CD14-positive monocyte (primary cell): ENCODE results near the gene RHBDL1. TPM values are rescaled to one million over a fixed set of nuclear protein-coding genes. Genes with fewer than 3 reads are reported as not detected.

ENCODE experiments used
- DNase-seq, 3 donors: peaks; one replicate each; pipeline ENCODE4 v3.0.0-alpha.2; 2011 to 2022
- H2AFZ ChIP-seq: 2 replicates; pipeline ENCODE4 v1.6.0; 2012; ENCODE audit warnings: mild to moderate bottlenecking, low read depth, low read length, inconsistent platforms; ENCODE audit not compliant: insufficient read depth, poor library complexity, severe bottlenecking
- H3K27ac ChIP-seq, 2 donors: 1 replicate in 1 of 2; 2 replicates in 1 of 2; pipeline ENCODE4 v1.5.1; 2012 to 2013; ENCODE audit warnings: low read length in 2 of 2, control low read depth in 1 of 2, inconsistent platforms in 1 of 2, low read depth in 1 of 2, mild to moderate bottlenecking in 1 of 2
- H3K27me3 ChIP-seq, 2 donors: one replicate each; pipeline versions ENCODE4 v1.6.0 to v1.6.1; 2011 to 2013; ENCODE audit warnings: low read length in 2 of 2; ENCODE audit not compliant: control insufficient read depth in 2 of 2, insufficient read depth in 2 of 2
- H3K36me3 ChIP-seq, 2 donors: replicated peaks in 1 of 2; 1 replicate in 1 of 2; 2 replicates in 1 of 2; pipeline versions ENCODE4 v1.5.1 to v1.6.1; 2012 to 2013; ENCODE audit warnings: low read length in 2 of 2, control low read depth in 1 of 2, inconsistent platforms in 1 of 2, mild to moderate bottlenecking in 1 of 2; ENCODE audit not compliant: insufficient read depth in 2 of 2, control insufficient read depth in 1 of 2
- H3K4me1 ChIP-seq, 2 donors: 1 replicate in 1 of 2; 2 replicates in 1 of 2; pipeline versions ENCODE4 v1.5.1 to v1.6.1; 2012 to 2013; ENCODE audit warnings: low read length in 2 of 2, control low read depth in 1 of 2, inconsistent platforms in 1 of 2, mild to moderate bottlenecking in 1 of 2, moderate library complexity in 1 of 2; ENCODE audit not compliant: insufficient read depth in 2 of 2, control insufficient read depth in 1 of 2
- H3K4me2 ChIP-seq: replicated peaks from 2 replicates; pipeline ENCODE3; 2012; ENCODE audit warnings: low read length, moderate library complexity, mild to moderate bottlenecking; ENCODE audit not compliant: poor library complexity, severe bottlenecking; ENCODE audit errors: extremely low read depth
- H3K4me3 ChIP-seq, 3 experiments: fragments of 200-600 bp in 1 of 3; sonication (generic) in 1 of 3; replicated peaks in 1 of 3; 1 replicate in 2 of 3; 2 replicates in 1 of 3; pipeline ENCODE4 v1.5.1; 2011 to 2013; ENCODE audit warnings: low read length in 3 of 3, mild to moderate bottlenecking in 3 of 3, control low read depth in 2 of 3, low read depth in 2 of 3, inconsistent platforms in 1 of 3, moderate library complexity in 1 of 3
- H3K79me2 ChIP-seq: 2 replicates; pipeline ENCODE4 v1.6.0; 2012; ENCODE audit warnings: mild to moderate bottlenecking, control low read depth, inconsistent platforms, low read length, moderate library complexity; ENCODE audit not compliant: insufficient read depth
- H3K9ac ChIP-seq: 2 replicates; pipeline ENCODE4 v1.6.0; 2017; ENCODE audit warnings: low read length, mild to moderate bottlenecking; ENCODE audit not compliant: insufficient read depth, poor library complexity, severe bottlenecking
- H3K9me3 ChIP-seq, 2 donors: replicated peaks in 1 of 2; 1 replicate in 1 of 2; 2 replicates in 1 of 2; pipeline versions ENCODE4 v1.5.1 to v1.6.1; 2012 to 2013; ENCODE audit warnings: low read length in 2 of 2, control low read depth in 1 of 2; ENCODE audit not compliant: control insufficient read depth in 1 of 2, insufficient read depth in 1 of 2
- H4K20me1 ChIP-seq: 2 replicates; pipeline ENCODE4 v1.6.0; 2012; ENCODE audit warnings: mild to moderate bottlenecking, low read length, control low read depth, moderate library complexity; ENCODE audit not compliant: insufficient read depth
- H3K27ac Mint-ChIP-seq, 7 donors: one replicate each; pipeline ENCODE4 v1.8.0; 2020; ENCODE audit warnings: mild to moderate bottlenecking in 7 of 7, mixed read lengths in 7 of 7, moderate library complexity in 6 of 7, inconsistent platforms in 2 of 7
- H3K27me3 Mint-ChIP-seq, 3 donors: one replicate each; pipeline ENCODE4 v1.8.0; 2021 to 2022; ENCODE audit warnings: low read depth in 3 of 3, mild to moderate bottlenecking in 3 of 3, mixed read lengths in 3 of 3, moderate library complexity in 3 of 3, inconsistent platforms in 1 of 3
- H3K36me3 Mint-ChIP-seq, 2 donors: one replicate each; pipeline ENCODE4 v1.8.0; 2020; ENCODE audit warnings: mixed read lengths in 2 of 2, inconsistent platforms in 1 of 2, mild to moderate bottlenecking in 1 of 2
- H3K4me1 Mint-ChIP-seq: one replicate; pipeline ENCODE4 v1.8.0; 2020; ENCODE audit warnings: mild to moderate bottlenecking, mixed read lengths
- H3K4me3 Mint-ChIP-seq, 2 donors: one replicate each; pipeline ENCODE4 v1.8.0; 2020; ENCODE audit warnings: mild to moderate bottlenecking in 2 of 2, mixed read lengths in 2 of 2, moderate library complexity in 1 of 2
- H3K9me3 Mint-ChIP-seq, 7 donors: one replicate each; pipeline ENCODE4 v1.8.0; 2020 to 2022; ENCODE audit warnings: mixed read lengths in 7 of 7, mild to moderate bottlenecking in 6 of 7, moderate library complexity in 6 of 7, inconsistent platforms in 2 of 7
- WGBS: methylation state at CpG from one replicate; pipeline ENCODE4 v1.1.5; 2013; ENCODE audit warnings: missing lambda C conversion rate; ENCODE audit not compliant: insufficient coverage; 5-methylcytosine and 5-hydroxymethylcytosine counted together
- intact Hi-C, 2 donors: fragments of 100-400 bp; cut with micrococcal nuclease; formaldehyde crosslinking; loops; one replicate each; pipeline versions ENCODE4 v1.15.0 to v1.15.1; 2023
- polyA plus RNA-seq, 3 donors: library from polyadenylated mRNA; depleted of rRNA in 1 of 3; unstranded in 2 of 3; stranded (reverse) in 1 of 3; fragments of 300-500 nt in 2 of 3; fragments of >200 nt in 1 of 3; fragmentation: Illumina TruSeq in 2 of 3; gene quantifications; 1 replicate in 2 of 3; 2 replicates in 1 of 3; pipeline ENCODE4 v1.2.3, GENCODE V29; 2012 to 2021
- TF ChIP-seq, protein P1 (sequence below): fragments of 200-600 bp; IDR thresholded peaks from one replicate; pipeline ENCODE4 v1.8.0; 2022; ENCODE audit warnings: antibody characterized with exemption, mild to moderate bottlenecking

Gene RHBDL1
- polyA plus RNA-seq, 3 donors, result 1.3 TPM; not detected in 2

DNA sequence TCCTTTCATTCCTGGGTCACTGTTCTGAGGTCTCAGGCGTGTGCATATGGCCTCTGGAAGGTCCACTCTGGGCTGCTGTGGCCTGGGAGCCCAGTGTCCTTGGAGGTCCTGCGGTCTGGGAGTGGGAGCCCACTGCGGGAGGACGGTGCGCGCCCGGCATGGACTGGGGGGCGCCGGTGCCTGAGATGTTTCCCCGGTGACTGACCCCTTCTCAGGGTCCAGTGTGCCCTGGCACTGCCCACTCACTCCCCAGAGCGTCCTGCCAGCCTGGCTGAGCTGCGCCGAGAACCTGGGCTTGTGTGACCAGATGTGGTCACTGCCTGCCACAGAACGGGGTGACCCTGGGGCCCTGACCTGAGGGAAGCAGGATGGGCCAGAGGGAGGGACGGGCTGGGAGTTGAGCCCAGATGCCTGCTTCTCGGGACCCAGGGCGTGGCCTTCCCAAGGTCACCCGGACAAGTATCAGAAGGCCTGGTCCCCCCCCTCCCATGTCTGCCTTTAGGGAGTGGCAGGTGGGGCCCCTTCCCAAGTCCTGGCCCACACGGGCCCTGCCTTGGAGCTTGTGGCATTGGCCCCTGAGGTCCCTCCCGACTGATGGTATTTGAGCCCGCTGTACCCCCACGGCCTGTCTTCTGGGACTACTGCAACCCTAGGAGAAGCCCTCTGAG, 1.1 kb upstream of the RHBDL1 start:
- TF ChIP-seq, protein P1, sequence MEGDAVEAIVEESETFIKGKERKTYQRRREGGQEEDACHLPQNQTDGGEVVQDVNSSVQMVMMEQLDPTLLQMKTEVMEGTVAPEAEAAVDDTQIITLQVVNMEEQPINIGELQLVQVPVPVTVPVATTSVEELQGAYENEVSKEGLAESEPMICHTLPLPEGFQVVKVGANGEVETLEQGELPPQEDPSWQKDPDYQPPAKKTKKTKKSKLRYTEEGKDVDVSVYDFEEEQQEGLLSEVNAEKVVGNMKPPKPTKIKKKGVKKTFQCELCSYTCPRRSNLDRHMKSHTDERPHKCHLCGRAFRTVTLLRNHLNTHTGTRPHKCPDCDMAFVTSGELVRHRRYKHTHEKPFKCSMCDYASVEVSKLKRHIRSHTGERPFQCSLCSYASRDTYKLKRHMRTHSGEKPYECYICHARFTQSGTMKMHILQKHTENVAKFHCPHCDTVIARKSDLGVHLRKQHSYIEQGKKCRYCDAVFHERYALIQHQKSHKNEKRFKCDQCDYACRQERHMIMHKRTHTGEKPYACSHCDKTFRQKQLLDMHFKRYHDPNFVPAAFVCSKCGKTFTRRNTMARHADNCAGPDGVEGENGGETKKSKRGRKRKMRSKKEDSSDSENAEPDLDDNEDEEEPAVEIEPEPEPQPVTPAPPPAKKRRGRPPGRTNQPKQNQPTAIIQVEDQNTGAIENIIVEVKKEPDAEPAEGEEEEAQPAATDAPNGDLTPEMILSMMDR, result no peak
- Histone ChIP-seq H3K36me3 (peaks cover 46 to 49% of the 10 kb centered on the region in 2 donors), H4K20me1 (peaks cover 51% of the 10 kb centered on the region), H3K4me3 (no peak overlapping the region), H3K9me3 (no peaks in the 10 kb centered on the region), H2AFZ (no peak overlapping the region), H3K4me1 (peaks cover 12 to 19% of the 10 kb centered on the region in 2 donors), H3K27ac (no peak overlapping the region), H3K79me2 (peaks cover 7% of the 10 kb centered on the region), H3K4me2 (no peak overlapping the region), H3K27me3 (peaks cover 3 to 30% of the 10 kb centered on the region in 2 donors), H3K9ac (no peak overlapping the region)
- H3K4me3 Mint-ChIP-seq, result no peak overlapping the region
- peaks cover 30 to 46% of the 10 kb centered on the region in 2 donors for H3K36me3 Mint-ChIP-seq
- intact Hi-C loops, result no loop called here
- H3K27ac Mint-ChIP-seq, result peak overlapping the region in 2 of 7 donors; percentile 16 to 78
- peaks cover 0 to 5% (median 0%) of the 10 kb centered on the region in 7 donors for H3K9me3 Mint-ChIP-seq
- WGBS, result 93% methylated on average over 17 of the region's 22 CpGs
- H3K4me1 Mint-ChIP-seq, result peaks cover 11% of the 10 kb centered on the region
- peaks cover 19 to 38% (median 23%) of the 10 kb centered on the region in 3 donors for H3K27me3 Mint-ChIP-seq
- no peak for DNase-seq

- peaks cover 14% of the 10 kb centered on the region for H3K4me1 Mint-ChIP-seq
- intact Hi-C loops, result no loop called here
- 81% methylated on average over 14 of the region's 25 CpGs for WGBS
- Histone ChIP-seq H3K79me2 (peaks cover 7% of the 10 kb centered on the region), H3K27ac (no peak overlapping the region), H3K4me2 (peak overlapping the region; percentile 50), H4K20me1 (peaks cover 41% of the 10 kb centered on the region), H3K9me3 (no peaks in the 10 kb centered on the region), H2AFZ (no peak overlapping the region), H3K36me3 (peaks cover 29 to 32% of the 10 kb centered on the region in 2 donors), H3K27me3 (peaks cover 3 to 30% of the 10 kb centered on the region in 2 donors), H3K4me3 (no peak overlapping the region), H3K9ac (no peak overlapping the region), H3K4me1 (peaks cover 17 to 29% of the 10 kb centered on the region in 2 donors)
- no peak overlapping the region for H3K27ac Mint-ChIP-seq
- DNase-seq, result no peak
- H3K4me3 Mint-ChIP-seq, result peak overlapping the region in 1 of 2 donors; percentile 78
- peaks cover 20 to 30% of the 10 kb centered on the region in 2 donors for H3K36me3 Mint-ChIP-seq
- TF ChIP-seq, protein P1, result no peak
- H3K9me3 Mint-ChIP-seq, result peaks cover 0 to 5% (median 0%) of the 10 kb centered on the region in 7 donors
- peaks cover 21 to 38% (median 23%) of the 10 kb centered on the region in 3 donors for H3K27me3 Mint-ChIP-seq
These were observed 553 bp downstream of the RHBDL1 start for GRCh38 chr16:675884-676564.
